GM10248 (cell line): ENCODE measurements around the gene STK17A.

Experiments
- CTCF ChIA-PET: fragments of 300-600 bp; sonication (Branson Sonifier 250); formaldehyde crosslinking; extraction: SDS; loops from one replicate; lab custom pipeline; 2021; ENCODE audit warnings: antibody characterized with exemption; lab: Yijun Ruan, JAX
- POLR2A ChIA-PET: fragments of 350-650 bp; sonication (Branson Sonifier 250); formaldehyde crosslinking; extraction: SDS; loops from one replicate; lab custom pipeline; 2020; ENCODE audit warnings: antibody characterized with exemption; lab: Yijun Ruan, JAX
- DNase-seq: peaks from one replicate; pipeline ENCODE4 v3.0.0; 2012; ENCODE audit errors: extremely low spot score
- TF ChIP-seq, protein P1 (sequence below): IDR thresholded peaks from 2 replicates; pipeline ENCODE4 v1.5.1; 2012; ENCODE audit warnings: mild to moderate bottlenecking, low read depth; ENCODE audit errors: extremely low read depth, missing control alignments, control extremely low read depth

Gene STK17A

DNA sequence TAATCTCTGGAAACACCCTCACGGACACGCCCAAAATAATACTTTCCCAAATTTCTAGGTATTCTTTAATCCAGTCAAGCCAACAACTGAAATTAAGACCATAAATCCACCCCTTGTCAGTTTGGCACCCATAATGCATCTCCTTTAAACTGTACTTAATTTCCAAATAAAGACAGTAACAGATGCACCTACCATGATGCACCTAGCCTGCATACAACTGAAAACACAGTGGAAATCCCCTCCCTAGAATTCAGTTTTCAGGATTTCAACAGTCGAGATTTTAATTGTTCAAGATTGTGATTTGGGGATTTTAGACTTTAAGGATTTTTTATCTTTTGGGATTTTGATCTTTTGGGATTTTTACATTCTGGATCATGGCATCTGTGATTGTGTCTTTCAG, 17.1 kb downstream of the STK17A start:
- no peak for DNase-seq
- TF ChIP-seq, protein P1, sequence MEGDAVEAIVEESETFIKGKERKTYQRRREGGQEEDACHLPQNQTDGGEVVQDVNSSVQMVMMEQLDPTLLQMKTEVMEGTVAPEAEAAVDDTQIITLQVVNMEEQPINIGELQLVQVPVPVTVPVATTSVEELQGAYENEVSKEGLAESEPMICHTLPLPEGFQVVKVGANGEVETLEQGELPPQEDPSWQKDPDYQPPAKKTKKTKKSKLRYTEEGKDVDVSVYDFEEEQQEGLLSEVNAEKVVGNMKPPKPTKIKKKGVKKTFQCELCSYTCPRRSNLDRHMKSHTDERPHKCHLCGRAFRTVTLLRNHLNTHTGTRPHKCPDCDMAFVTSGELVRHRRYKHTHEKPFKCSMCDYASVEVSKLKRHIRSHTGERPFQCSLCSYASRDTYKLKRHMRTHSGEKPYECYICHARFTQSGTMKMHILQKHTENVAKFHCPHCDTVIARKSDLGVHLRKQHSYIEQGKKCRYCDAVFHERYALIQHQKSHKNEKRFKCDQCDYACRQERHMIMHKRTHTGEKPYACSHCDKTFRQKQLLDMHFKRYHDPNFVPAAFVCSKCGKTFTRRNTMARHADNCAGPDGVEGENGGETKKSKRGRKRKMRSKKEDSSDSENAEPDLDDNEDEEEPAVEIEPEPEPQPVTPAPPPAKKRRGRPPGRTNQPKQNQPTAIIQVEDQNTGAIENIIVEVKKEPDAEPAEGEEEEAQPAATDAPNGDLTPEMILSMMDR = no peak
- POLR2A ChIA-PET = interaction anchor here (0.9 kb wide), 1 partner anchor 17 kb away, joined by 3 read pairs; the partner anchor contains the start of gene STK17A
- CTCF ChIA-PET = interaction anchor here (2.2 to 7.2 kb wide), 2 partner anchors 17 to 100 kb away, joined by 5 to 30 read pairs; partner anchors contain the start of gene STK17A

DNA sequence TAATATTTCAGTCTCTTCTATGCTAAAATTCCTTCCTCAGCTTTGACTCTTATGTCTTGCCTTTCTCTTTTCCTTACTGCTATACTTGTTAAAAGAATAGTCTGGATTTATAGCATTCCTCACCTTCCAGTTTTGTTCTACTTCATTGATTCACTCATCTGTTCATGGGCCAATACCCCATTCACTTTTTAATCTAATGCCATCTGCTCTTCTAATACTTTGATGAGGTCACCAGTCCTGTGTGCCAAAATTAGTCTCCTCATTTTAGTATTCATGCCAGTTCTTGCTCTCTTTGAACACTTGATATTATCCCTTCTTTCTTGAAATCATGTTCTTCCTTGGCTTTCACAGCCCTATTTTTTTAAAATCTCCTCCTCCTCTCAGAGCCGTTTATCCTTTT, 19.3 kb downstream of the STK17A start:
- TF ChIP-seq, protein P1 = no peak
- DNase-seq = no peak
- CTCF ChIA-PET = interaction anchor here (0.8 to 6.0 kb wide), 4 partner anchors 11 to 98 kb away, joined by 3 to 39 read pairs (median 5); partner anchors contain the start of gene STK17A
- POLR2A ChIA-PET = no interaction called here

DNA sequence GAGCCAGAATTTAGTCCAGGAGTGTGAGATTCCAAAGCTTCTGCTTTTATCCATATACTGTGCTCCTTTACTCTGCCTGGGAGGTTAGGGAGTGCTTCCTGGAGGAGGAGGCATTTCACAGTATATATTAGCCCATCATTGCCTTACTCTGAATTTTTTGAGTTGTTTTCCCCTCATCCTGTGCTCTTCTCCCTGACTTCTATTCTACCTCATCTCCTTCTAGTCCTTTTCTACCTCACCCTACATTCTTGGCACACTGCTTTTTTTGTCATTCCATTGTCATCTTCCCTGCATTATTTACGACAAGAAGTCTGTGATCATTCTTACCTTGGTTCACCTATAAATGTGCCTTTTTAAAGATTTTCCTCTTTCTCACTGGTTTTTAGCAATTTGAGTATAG, 21.3 kb downstream of the STK17A start:
- TF ChIP-seq, protein P1 = no peak
- ChIA-PET CTCF (interaction anchor here (1.0 to 6.0 kb wide), 6 partner anchors 11 to 117 kb away, joined by 3 to 39 read pairs (median 3); partner anchors contain the start of gene STK17A), POLR2A (no interaction called here)

DNA sequence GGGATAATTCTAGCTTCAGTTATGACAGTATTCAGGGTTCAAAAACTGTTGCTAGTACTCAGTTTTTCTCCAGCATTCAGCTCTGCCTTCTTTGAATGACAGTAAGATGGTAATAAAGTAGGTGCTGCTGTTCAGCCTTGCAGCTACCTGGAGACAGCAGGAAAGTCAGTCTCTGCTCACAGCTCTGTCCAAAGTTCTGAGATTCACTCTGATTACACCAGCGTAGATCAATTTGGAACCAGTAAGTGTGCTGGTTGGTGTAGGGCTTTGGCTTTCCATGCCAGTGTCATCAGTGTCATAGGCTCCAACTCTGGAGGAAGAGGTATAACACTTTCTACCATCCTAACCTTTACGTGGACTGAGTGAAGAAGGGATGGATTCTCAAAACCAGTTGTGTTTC, 26.2 kb downstream of the STK17A start:
- POLR2A ChIA-PET = no interaction called here
- DNase-seq = no peak
- TF ChIP-seq, protein P1 = no peak
- CTCF ChIA-PET = interaction anchor here (0.7 to 1.5 kb wide), 5 partner anchors 9 to 31 kb away, joined by 3 to 10 read pairs (median 3); partner anchors contain the start of gene STK17A

More for the DNA sequence above, 21.3 kb downstream of the STK17A start:
- DNase-seq = no peak

DNA sequence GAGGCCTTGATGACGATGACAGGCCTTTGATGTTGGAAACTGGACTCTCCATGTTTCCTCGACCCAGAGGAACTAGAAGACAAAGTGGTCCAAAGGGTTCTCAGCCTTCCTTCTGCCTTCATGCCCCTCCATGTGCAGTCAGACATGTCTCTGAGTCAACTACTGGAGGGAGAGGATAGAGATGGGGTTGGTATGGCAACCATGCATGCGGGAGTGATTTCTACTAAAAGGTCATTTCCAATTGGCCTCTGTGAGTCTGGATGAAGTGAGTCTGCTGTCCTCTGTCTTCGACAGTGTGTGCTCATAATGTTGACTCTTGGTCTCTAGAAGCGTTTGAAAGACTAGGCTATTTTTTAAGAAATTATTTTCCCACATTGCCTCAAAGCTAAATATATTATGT, 29.2 kb downstream of the STK17A start:
- ChIA-PET POLR2A (interaction anchor here (1.2 kb wide), 1 partner anchor 30 kb away, joined by 4 read pairs; the partner anchor contains the start of gene STK17A), CTCF (interaction anchor here (1.9 to 7.3 kb wide), 2 partner anchors 30 to 88 kb away, joined by 4 to 39 read pairs; partner anchors contain the start of gene STK17A)
- no peak for DNase-seq

DNA sequence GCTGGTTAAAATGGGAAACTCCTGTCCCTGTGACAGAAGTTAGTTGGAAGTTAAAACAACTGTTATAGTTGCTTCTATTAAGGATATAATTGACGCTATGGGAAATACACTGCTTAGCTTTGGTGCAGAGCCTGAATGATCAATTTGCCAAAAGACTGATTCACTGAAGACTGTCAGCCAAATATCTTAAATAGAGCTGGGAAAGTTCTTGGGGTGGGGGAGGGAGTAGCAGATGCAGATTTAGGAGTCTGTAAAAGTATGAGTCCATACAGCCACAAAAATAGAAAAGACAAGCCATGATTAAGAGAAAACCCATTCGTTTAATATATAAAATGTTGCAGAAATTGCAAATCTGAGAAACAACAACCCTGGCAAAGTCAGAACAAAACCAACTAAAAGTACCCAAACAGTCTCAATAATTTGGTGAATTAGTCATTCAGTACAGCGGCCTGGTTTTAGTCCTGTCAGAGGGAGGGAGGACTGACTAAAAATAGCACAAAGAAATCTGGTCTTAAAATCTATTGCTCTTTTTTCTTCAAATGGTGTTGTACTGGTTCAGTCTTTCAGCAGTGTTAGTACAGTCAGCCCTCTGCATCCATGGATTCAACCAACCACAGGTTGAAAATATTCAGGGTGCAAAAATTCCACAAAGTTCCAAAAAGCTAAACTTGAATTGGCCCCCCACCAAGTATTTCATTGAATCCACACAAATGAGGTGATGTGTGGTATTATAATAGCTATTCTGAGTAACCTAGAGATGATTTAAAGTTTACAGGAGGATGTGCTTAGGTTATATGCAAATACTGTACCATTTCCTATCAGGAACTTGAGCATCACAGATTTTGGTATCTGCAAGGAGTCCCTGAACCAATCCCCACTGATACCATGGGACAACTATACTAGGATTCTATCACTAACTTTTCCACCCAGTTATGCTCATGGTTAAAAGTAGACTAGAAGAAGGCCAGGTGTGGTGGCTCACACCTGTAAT, 30.0 kb downstream of the STK17A start:
- peak; percentile 59 for DNase-seq
- ChIA-PET POLR2A (interaction anchor here (1.2 kb wide), 1 partner anchor 30 kb away, joined by 4 read pairs; the partner anchor contains the start of gene STK17A), CTCF (interaction anchor here (1.2 to 7.3 kb wide), 3 partner anchors 10 to 88 kb away, joined by 3 to 39 read pairs (median 5); partner anchors contain the start of gene STK17A)
- TF ChIP-seq, protein P1 = no peak

More for the DNA sequence above, 29.2 kb downstream of the STK17A start:
- TF ChIP-seq, protein P1 = no peak
